Activated naive CD8-positive, alpha-beta T cell treated with anti-CD3 and anti-CD28 coated beads, Interleukin-2, amount 10 ng/mL, durations not matched to agents 7 days and 5 days (primary cell): ENCODE measurements around the gene UBE2Z. TPM values are rescaled to one million over a fixed set of nuclear protein-coding genes. Genes with fewer than 3 reads are reported as not detected.
"Not testable (repeated sequence)": the region's sequence is repeated elsewhere in the genome, so short reads cannot be mapped to it uniquely, and the experiment has no call there.

ENCODE experiments used
- ATAC-seq: fragments of 150-1000 bp; cut with Tn5 transposase; one replicate; pipeline ENCODE4 v1.10.0; 2021; ENCODE audit warnings: low read depth, moderate library complexity
- POLR2A ChIA-PET: fragments of 350-600 bp; sonication (Branson Sonifier 250); formaldehyde crosslinking; loops from one replicate; lab custom pipeline; 2021; ENCODE audit warnings: antibody characterized with exemption; lab: Charles Lee
- DNase-seq: peaks from one replicate; pipeline ENCODE4 v3.0.0; 2021
- H3K27ac Mint-ChIP-seq: one replicate; pipeline ENCODE4 v1.8.0; 2022; ENCODE audit warnings: mild to moderate bottlenecking, mixed read lengths
- H3K27me3 Mint-ChIP-seq: one replicate; pipeline ENCODE4 v1.8.0; 2022; ENCODE audit warnings: mild to moderate bottlenecking, moderate library complexity, mixed read lengths
- H3K36me3 Mint-ChIP-seq: one replicate; pipeline ENCODE4 v1.8.0; 2021; ENCODE audit warnings: mild to moderate bottlenecking, mixed read lengths
- H3K4me1 Mint-ChIP-seq: one replicate; pipeline ENCODE4 v1.8.0; 2021; ENCODE audit warnings: mixed read lengths
- H3K4me3 Mint-ChIP-seq: one replicate; pipeline ENCODE4 v1.8.0; 2022; ENCODE audit warnings: mild to moderate bottlenecking, moderate library complexity, mixed read lengths
- H3K9me3 Mint-ChIP-seq: one replicate; pipeline ENCODE4 v1.8.0; 2021; ENCODE audit warnings: mixed read lengths
- total RNA-seq, 2 experiments: library from RNA; stranded (reverse); gene quantifications; one replicate each; pipeline ENCODE4 v1.2.3, GENCODE V29; 2021

UBE2Z gene
- 10 to 100 TPM; 71.6 to 74.7 TPM for total RNA-seq

- DNase-seq (peak; percentile 88), ATAC-seq (peak; percentile 86)
- peaks cover 40% of the 10 kb centered on the region for H3K4me1 Mint-ChIP-seq
- H3K27me3 Mint-ChIP-seq: no peaks in the 10 kb centered on the region
- peak within 1 kb of the TSS; percentile 92 for H3K4me3 Mint-ChIP-seq
- POLR2A ChIA-PET: interaction anchor here (0.5 to 4.9 kb wide), 12 partner anchors 9 to 959 kb away, joined by 3 to 65 read pairs (median 6); partner anchors contain the start of genes ATP5MC1 and SNF8
- H3K9me3 Mint-ChIP-seq: no peaks in the 10 kb centered on the region
- H3K36me3 Mint-ChIP-seq: peaks cover 21% of the 10 kb centered on the region
- peak within 1 kb of the TSS; percentile 93 for H3K27ac Mint-ChIP-seq
Measured at GRCh38 chr17:48908047-48908843, at the start of gene UBE2Z. Gene UBE2Z (plus strand): TSS chr17:48908407. CDS start chr17:48908504, 97 bp downstream.

GRCh38 chr17:48860034-48860433 lies 48.2 kb upstream of the UBE2Z start:
- POLR2A ChIA-PET: interaction anchor here (1.2 kb wide), 1 partner anchor 8 kb away, joined by 3 read pairs; no protein-coding TSS in a partner anchor
- ATAC-seq (no peak), DNase-seq (no peak)
- no peaks in the 10 kb centered on the region for H3K27me3 Mint-ChIP-seq
- peaks cover 9% of the 10 kb centered on the region for H3K4me1 Mint-ChIP-seq
- no peak overlapping the region for H3K4me3 Mint-ChIP-seq
- H3K36me3 Mint-ChIP-seq: peaks cover 35% of the 10 kb centered on the region
- no peaks in the 10 kb centered on the region for H3K9me3 Mint-ChIP-seq
- H3K27ac Mint-ChIP-seq: no peak overlapping the region

DNA sequence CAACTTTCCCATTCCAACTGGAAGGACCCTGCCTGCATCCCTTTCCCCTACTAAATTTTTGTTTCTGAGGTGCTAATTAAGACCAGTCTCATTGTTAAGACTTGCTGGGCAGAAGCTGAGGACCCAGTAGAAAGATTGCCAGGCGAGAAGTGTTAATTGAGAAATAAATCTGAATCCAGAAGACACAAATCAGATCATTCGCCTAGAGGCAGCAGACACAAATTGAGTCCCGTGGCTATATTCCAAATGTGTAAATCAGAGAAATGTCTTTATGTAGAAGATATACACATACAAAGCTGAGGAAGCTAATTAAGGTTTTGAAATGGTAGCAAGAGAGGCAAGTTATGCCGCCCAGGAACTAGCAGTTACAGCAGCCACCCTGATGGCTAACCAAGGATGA lies 47.8 kb upstream of the UBE2Z start:
- ATAC-seq (no peak), DNase-seq (no peak)
- Mint-ChIP-seq H3K36me3 (peaks cover 37% of the 10 kb centered on the region), H3K9me3 (no peaks in the 10 kb centered on the region), H3K27me3 (no peaks in the 10 kb centered on the region), H3K27ac (no peak overlapping the region), H3K4me3 (no peak overlapping the region), H3K4me1 (peaks cover 9% of the 10 kb centered on the region)
- POLR2A ChIA-PET: interaction anchor here (1.2 kb wide), 1 partner anchor 8 kb away, joined by 3 read pairs; no protein-coding TSS in a partner anchor

DNA sequence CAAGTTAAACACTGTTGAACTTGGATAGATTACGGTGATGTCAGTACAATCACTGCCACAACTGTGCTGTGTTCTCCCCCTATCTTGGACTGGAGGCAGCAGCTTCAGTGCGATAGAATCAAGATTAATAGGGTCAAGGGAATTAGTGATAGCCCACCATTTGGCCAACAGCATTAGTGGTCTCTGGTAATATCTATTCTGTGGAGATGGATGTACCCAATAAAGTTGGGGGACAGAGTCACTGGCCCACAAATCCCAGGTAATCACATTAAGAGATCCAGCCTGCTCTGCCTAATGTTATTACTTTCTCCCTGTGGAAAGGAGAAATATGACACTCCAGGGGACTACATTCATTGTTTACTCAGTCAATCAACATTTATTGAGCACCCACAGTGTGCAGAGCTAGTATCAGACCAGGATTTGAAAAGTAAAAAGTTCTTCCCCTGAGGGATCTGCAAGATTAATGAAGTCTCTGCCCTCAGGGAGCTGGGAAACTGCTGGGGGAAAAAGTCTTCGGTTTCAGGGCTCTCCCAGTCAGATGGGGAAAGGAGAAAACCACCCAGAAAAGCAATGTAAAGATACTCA lies 39.2 kb upstream of the UBE2Z start:
- ATAC-seq (no peak), DNase-seq (no peak)
- POLR2A ChIA-PET: no interaction called here
- Mint-ChIP-seq H3K36me3 (peaks cover 11% of the 10 kb centered on the region), H3K27ac (no peak overlapping the region), H3K9me3 (no peaks in the 10 kb centered on the region), H3K4me1 (peaks cover 1% of the 10 kb centered on the region), H3K27me3 (no peaks in the 10 kb centered on the region), H3K4me3 (no peak overlapping the region)

DNA sequence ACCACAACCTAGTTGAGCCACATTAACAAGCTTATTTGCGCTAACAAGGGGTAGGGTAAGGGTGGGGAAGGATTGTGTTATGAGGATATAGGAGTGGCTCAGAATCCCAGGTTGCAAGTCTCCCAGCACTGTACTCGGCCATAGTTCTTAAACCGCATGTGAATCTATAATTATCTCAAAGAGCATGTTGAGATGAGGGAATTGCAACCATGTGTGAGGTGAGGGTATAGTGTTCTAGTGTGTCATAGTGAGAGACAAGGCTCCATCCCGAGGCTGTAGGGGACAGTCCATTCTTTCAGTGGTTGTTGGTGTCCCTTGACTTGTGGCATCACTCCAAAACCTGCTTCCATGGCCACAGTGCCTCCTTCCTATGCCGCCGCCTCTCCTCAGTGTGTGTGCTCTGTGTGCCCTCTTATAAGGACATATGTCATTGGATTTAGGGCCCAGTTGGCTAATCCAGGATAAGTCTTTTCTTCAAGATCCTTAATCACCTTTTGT lies 38.3 kb upstream of the UBE2Z start:
- Mint-ChIP-seq H3K4me3 (no peak overlapping the region), H3K27ac (no peak overlapping the region), H3K27me3 (no peaks in the 10 kb centered on the region), H3K4me1 (peaks cover 1% of the 10 kb centered on the region), H3K36me3 (peaks cover 11% of the 10 kb centered on the region), H3K9me3 (no peaks in the 10 kb centered on the region)
- POLR2A ChIA-PET: no interaction called here
- no peak for DNase-seq
- ATAC-seq: no peak

GRCh38 chr17:48871035-48871550 lies 37.1 kb upstream of the UBE2Z start:
- Mint-ChIP-seq H3K4me1 (peaks cover 1% of the 10 kb centered on the region), H3K36me3 (peaks cover 4% of the 10 kb centered on the region), H3K27me3 (no peaks in the 10 kb centered on the region), H3K9me3 (no peaks in the 10 kb centered on the region), H3K4me3 (no peak overlapping the region), H3K27ac (no peak overlapping the region)
- ATAC-seq: peak; percentile 60
- DNase-seq: no peak
- POLR2A ChIA-PET: no interaction called here

DNA sequence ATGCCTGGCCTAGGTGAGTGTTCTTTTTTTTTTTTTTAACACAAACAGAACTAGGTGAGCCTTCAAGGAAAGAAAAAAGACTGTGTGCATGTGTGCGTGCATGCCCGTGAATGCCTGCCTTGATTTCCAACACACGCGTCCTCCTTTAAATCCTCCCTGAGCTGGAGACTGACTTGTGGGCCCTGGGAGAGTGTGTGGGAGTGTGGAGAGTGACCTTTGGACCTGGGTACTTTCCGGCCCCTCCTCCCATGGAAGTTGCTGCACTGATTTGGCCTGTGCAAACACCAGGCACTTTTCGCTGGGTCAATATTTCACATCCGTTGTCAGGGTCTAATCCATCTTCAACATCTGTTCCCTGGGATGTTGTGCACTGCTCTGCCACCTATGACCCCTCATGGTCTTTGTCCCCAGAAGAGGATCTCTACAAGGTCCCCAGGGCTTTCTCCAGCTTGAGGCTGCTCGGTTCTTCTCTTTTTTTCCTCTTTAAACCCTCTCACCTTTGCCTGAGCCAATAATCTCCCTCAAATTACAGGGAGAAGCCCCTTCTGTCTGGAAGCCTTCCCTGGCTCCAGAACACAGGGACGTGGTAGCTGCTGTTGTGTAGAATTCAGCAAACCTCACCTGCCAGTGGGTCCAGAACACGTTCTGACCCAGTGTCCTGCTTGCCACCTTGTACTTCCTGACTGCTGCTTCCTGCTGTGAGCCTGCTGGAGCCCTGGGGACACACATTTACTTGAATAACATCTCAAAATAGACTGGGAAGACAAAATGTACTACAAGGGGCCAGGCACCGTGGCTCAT lies 36.5 kb upstream of the UBE2Z start:
- ATAC-seq: no peak
- peaks cover 2% of the 10 kb centered on the region for H3K27me3 Mint-ChIP-seq
- H3K36me3 Mint-ChIP-seq: no peaks in the 10 kb centered on the region
- POLR2A ChIA-PET: no interaction called here
- peaks cover 1% of the 10 kb centered on the region for H3K4me1 Mint-ChIP-seq
- no peak overlapping the region for H3K4me3 Mint-ChIP-seq
- H3K27ac Mint-ChIP-seq: no peak overlapping the region
- no peak for DNase-seq
- H3K9me3 Mint-ChIP-seq: no peaks in the 10 kb centered on the region

DNA sequence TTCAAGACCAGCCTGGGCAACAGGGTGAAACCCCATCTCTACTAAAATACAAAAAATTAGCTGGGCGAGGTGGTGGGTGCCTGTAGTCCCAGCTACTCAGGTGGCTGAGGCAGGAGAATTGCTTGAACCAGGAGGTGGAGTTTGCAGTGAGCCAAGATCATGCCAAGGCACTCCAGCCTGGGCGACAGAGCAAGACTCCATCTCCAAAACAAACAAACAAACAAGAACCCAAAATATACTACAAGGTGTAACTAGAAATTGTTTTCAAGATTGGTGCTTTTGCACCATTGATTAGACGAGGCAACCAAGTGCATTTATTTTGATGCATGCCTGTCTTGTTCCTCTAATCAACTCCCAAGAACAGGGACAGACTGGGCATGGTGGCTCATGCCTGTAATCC lies 35.8 kb upstream of the UBE2Z start:
- POLR2A ChIA-PET: interaction anchor here (0.5 kb wide), 1 partner anchor 22 kb away, joined by 3 read pairs; no protein-coding TSS in a partner anchor
- H3K27ac Mint-ChIP-seq, H3K27me3 Mint-ChIP-seq, DNase-seq, H3K4me1 Mint-ChIP-seq, H3K36me3 Mint-ChIP-seq, H3K9me3 Mint-ChIP-seq, H3K4me3 Mint-ChIP-seq, ATAC-seq: not testable (repeated sequence)

DNA sequence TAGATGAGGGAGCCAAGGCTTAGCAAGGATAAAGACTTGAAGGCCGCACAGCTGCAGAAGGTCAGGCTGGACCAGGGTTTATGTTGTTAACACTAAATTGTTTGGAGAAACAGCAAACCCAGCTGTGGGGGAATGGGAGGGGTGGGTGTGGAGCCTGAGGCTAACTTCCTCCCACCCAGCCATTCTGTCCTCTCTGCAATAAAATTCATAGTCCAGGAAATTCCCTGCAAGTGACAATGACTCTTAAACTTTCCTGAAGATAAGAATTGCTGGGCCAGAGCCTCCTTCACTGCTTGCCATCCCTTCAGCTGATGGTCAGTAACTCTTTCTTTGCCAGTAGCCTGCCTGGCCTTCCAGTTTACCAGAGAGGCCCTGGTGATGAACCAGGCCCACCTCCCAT lies 35.0 kb upstream of the UBE2Z start:
- POLR2A ChIA-PET: no interaction called here
- Mint-ChIP-seq H3K27ac (no peak overlapping the region), H3K4me1 (peaks cover 3% of the 10 kb centered on the region), H3K27me3 (peaks cover 2% of the 10 kb centered on the region), H3K4me3 (no peak overlapping the region), H3K9me3 (no peaks in the 10 kb centered on the region), H3K36me3 (no peaks in the 10 kb centered on the region)
- DNase-seq: no peak
- no peak for ATAC-seq

DNA sequence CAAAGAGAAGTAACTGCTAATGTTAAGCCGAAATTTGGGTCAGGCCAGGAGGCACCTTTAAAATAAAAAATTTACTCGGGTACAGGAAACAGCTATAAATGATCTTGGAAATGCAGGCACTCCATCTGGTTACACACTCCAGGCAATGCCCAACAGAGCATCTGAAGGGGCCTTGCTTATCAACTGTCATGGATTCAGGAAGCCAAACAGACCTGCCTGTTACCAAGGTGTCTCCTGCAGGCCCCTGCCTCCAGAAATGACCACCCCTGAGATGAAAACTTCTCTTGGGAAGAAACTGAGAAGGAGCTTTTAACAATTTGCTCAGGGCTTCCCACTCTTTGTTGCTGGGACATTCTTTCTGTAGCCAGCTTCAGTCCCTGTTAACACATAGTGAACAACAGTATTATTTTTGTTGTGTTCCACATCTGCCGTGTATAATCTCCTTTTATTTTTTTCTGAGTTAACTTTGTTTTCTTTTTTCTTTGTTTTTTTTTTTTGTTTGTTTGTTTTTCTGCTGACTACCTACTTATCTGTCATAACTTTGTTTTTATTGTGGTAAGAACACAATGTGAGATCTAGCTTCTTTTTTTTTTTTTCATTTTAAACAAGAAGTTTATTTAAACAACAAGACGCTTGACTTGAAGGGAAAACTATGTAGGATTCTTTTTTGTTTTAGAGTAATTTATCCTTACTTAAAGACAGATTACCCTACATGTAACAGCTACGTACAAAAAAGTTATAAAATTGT lies 34.3 kb upstream of the UBE2Z start:
- Mint-ChIP-seq H3K27me3 (peaks cover 2% of the 10 kb centered on the region), H3K27ac (no peak overlapping the region), H3K36me3 (no peaks in the 10 kb centered on the region), H3K4me3 (no peak overlapping the region), H3K9me3 (no peaks in the 10 kb centered on the region), H3K4me1 (peaks cover 3% of the 10 kb centered on the region)
- ATAC-seq (no peak), DNase-seq (no peak)
- POLR2A ChIA-PET: no interaction called here

- Mint-ChIP-seq H3K36me3 (no peaks in the 10 kb centered on the region), H3K4me1 (peaks cover 13% of the 10 kb centered on the region), H3K27me3 (peaks cover 2% of the 10 kb centered on the region), H3K9me3 (no peaks in the 10 kb centered on the region), H3K4me3 (no peak overlapping the region), H3K27ac (no peak overlapping the region)
- POLR2A ChIA-PET: interaction anchor here (0.5 to 2.0 kb wide), 6 partner anchors 13 to 156 kb away, joined by 3 to 13 read pairs (median 4); partner anchors contain the start of genes ATP5MC1 and PRAC2
- ATAC-seq (peak; percentile 75), DNase-seq (no peak)
Measured at GRCh38 chr17:48878920-48879898, 29.0 kb upstream of the UBE2Z start.
